Uterus (tissue), 4 donors: ENCODE results near the gene GRIK3. TPM values are rescaled to one million over a fixed set of nuclear protein-coding genes. Genes with fewer than 3 reads are reported as not detected.

Source experiments
- DNase-seq, 2 donors: peaks; one replicate each; pipeline ENCODE4 v3.0.0-alpha.2; 2019 to 2020
- H3K27ac ChIP-seq, 2 donors: fragments of 200-600 bp; sonication (generic); 1 replicate in 1 of 2; 2 replicates in 1 of 2; pipeline ENCODE4 v1.5.1; 2016 to 2018
- H3K27me3 ChIP-seq, 2 donors: fragments of 200-600 bp; sonication (generic); one replicate each; pipeline ENCODE4 v1.5.1; 2018 to 2019; ENCODE audit warnings: control low read depth in 1 of 2
- H3K36me3 ChIP-seq, 2 donors: fragments of 200-600 bp; sonication (generic); one replicate each; pipeline ENCODE4 v1.5.1; 2019; ENCODE audit warnings: control low read depth in 1 of 2
- H3K4me1 ChIP-seq, 2 donors: fragments of 200-600 bp; sonication (generic); one replicate each; pipeline ENCODE4 v1.5.1; 2018 to 2019; ENCODE audit warnings: control low read depth in 1 of 2
- H3K4me3 ChIP-seq, 2 donors: fragments of 200-600 bp; sonication (generic); 1 replicate in 1 of 2; 2 replicates in 1 of 2; pipeline ENCODE4 v1.5.1; 2018 to 2019; ENCODE audit warnings: mild to moderate bottlenecking in 1 of 2
- H3K9me3 ChIP-seq, 2 donors: fragments of 200-600 bp; sonication (generic); one replicate each; pipeline ENCODE4 v1.5.1; 2019; ENCODE audit warnings: control low read depth in 1 of 2
- POLR2A ChIP-seq, 2 donors: fragments of 450-650 bp; IDR thresholded peaks; one replicate each; pipeline ENCODE4 v1.6.1; 2016; ENCODE audit warnings: antibody characterized with exemption in 2 of 2, mild to moderate bottlenecking in 1 of 2, moderate library complexity in 1 of 2
- intact Hi-C: fragments of 100-400 bp; cut with DNase I; formaldehyde crosslinking; loops from one replicate; pipeline ENCODE4 v1.15.1; 2023; ENCODE audit warnings: low total_unique reads
- total RNA-seq, 4 donors: library from RNA; depleted of rRNA in 3 of 4; stranded (reverse); fragments of >200 nt in 3 of 4; gene quantifications; one replicate each; pipeline versions ENCODE4 v1.1.0 to v1.2.4, GENCODE V29; 2014 to 2023
- TF ChIP-seq, protein P1 (sequence below), 4 experiments: fragments of 200-600 bp in 2 of 4; fragments of 450-650 bp in 2 of 4; sonication (generic) in 2 of 4; IDR thresholded peaks; one replicate each; pipeline ENCODE4 v1.5.1; 2016 to 2019; ENCODE audit warnings: antibody characterized with exemption in 4 of 4, mild to moderate bottlenecking in 2 of 4, moderate library complexity in 1 of 4
- donor health status: DM: yes; HTN: yes; CAD: no.

GRIK3 gene
- total RNA-seq, 4 donors from 2014 or later, result 0.52 to 1.6 TPM; not detected in 2

DNA sequence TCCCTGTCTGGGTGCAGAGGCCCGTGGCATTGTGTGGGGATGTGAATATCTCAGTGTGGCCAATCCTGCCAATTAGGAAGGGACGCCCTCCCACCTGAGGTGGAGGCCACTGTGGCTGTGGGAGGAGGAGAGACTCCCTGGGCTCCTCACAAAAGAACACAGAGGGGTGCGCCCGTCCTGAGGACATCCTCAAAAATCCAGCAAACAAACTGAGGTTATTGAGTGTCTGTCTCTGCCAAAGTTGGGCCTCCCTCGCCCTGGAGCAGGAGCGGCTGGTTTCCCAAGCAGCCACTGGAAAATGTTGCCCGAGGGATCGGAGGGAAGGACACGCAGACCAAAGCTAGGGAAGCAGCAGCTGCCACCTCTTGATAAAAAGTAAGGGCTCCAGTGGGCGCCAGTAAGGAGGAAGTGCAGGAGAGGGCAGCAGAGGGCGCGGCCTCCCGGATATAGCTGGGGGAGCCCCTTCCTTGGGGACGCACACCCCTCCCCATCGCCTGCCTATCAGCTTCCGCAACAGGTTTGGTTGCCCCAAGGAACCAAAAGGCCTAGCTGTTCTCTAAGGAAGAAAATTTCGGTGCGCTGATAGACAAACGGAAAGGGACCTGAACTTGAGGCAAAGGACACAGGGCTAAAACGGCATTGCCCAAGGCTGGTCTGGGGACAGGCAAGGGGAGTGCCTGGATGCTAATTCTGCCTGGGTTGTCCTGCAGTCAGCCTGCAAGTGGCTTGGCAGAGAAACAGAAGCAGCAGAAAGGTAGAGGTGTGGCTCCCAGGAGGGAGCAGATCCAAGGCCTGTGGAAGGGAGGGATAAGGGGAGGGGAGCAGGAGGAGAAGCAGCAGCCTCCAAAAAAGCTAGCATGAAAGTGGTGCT, 1.7 kb upstream of the GRIK3 start:
- TF ChIP-seq POLR2A (IDR thresholded peaks at IDR 0.05), result no peak
- TF ChIP-seq, protein P1, sequence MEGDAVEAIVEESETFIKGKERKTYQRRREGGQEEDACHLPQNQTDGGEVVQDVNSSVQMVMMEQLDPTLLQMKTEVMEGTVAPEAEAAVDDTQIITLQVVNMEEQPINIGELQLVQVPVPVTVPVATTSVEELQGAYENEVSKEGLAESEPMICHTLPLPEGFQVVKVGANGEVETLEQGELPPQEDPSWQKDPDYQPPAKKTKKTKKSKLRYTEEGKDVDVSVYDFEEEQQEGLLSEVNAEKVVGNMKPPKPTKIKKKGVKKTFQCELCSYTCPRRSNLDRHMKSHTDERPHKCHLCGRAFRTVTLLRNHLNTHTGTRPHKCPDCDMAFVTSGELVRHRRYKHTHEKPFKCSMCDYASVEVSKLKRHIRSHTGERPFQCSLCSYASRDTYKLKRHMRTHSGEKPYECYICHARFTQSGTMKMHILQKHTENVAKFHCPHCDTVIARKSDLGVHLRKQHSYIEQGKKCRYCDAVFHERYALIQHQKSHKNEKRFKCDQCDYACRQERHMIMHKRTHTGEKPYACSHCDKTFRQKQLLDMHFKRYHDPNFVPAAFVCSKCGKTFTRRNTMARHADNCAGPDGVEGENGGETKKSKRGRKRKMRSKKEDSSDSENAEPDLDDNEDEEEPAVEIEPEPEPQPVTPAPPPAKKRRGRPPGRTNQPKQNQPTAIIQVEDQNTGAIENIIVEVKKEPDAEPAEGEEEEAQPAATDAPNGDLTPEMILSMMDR (IDR thresholded peaks at IDR 0.05), result no peak
- Histone ChIP-seq H3K36me3 (no peaks in the 10 kb centered on the region), H3K9me3 (no peaks in the 10 kb centered on the region), H3K4me1 (peaks cover 0 to 5% of the 10 kb centered on the region in 2 donors), H3K4me3 (no peak overlapping the region), H3K27ac (no peak overlapping the region), H3K27me3 (peaks cover 0 to 58% of the 10 kb centered on the region in 2 donors)
- DNase-seq, result no peak
- intact Hi-C loops, result no loop called here

DNA sequence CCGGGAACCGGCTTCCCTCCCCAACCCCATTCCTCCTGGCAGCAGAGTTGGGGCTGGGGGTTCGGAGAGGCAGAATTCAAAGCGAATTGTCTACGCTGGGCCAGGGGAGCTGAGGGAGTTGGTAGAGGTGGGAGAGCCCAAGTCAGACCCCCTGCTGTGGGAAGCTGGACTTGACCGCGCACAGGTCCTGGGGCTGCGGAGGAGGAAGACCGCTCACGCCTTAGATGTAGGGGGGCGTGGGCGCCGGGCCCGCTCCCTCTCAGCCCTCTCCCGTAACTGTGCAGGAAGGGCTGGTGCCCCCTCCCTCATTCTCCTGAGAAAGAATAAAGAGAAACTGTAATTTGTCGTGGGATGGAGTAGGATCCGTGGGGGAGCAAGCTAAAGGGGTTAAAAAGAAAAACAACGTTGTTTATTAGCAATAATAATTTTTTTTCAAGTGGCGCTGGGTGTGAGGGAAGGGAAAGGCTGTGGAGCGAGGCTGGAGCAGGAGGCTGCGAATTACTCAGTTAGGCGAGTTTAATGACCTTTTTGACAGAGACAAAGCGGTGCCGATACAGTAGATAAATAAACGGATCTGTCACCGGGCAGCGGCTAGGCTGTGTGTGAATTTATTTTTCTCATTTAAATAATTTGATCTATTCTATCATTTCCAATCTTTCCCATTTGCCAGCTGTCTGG, 838 bp upstream of the GRIK3 start:
- Histone ChIP-seq H3K27ac (no peak overlapping the region), H3K36me3 (no peaks in the 10 kb centered on the region), H3K27me3 (peaks cover 0 to 63% of the 10 kb centered on the region in 2 donors), H3K9me3 (no peaks in the 10 kb centered on the region), H3K4me1 (peaks cover 0 to 5% of the 10 kb centered on the region in 2 donors), H3K4me3 (no peak overlapping the region)
- intact Hi-C loops, result no loop called here
- DNase-seq, result no peak
- TF ChIP-seq, protein P1 (IDR thresholded peaks at IDR 0.05), result no peak
- no peak for TF ChIP-seq POLR2A (IDR thresholded peaks at IDR 0.05)

- Histone ChIP-seq H3K36me3 (no peaks in the 10 kb centered on the region), H3K4me1 (peaks cover 0 to 5% of the 10 kb centered on the region in 2 donors), H3K4me3 (no peak overlapping the region), H3K9me3 (no peaks in the 10 kb centered on the region), H3K27me3 (peaks cover 0 to 54% of the 10 kb centered on the region in 2 donors), H3K27ac (no peak overlapping the region)
- intact Hi-C loops, result no loop called here
- no peak for DNase-seq
- TF ChIP-seq, protein P1 (IDR thresholded peaks at IDR 0.05), result no peak
- TF ChIP-seq POLR2A (IDR thresholded peaks at IDR 0.05), result no peak
Measured at GRCh38 chr1:37033355-37034101, 787 bp downstream of the GRIK3 start.

- H3K36me3 ChIP-seq, result no peaks in the 10 kb centered on the region
- H3K4me3 ChIP-seq, result no peak overlapping the region
- H3K9me3 ChIP-seq, result no peaks in the 10 kb centered on the region
- DNase-seq, result no peak
- H3K27ac ChIP-seq, result no peak overlapping the region
- TF ChIP-seq, protein P1 (IDR thresholded peaks at IDR 0.05), result no peak
- no peak for TF ChIP-seq POLR2A (IDR thresholded peaks at IDR 0.05)
- peaks cover 0 to 47% of the 10 kb centered on the region in 2 donors for H3K27me3 ChIP-seq
- H3K4me1 ChIP-seq, result peaks cover 0 to 5% of the 10 kb centered on the region in 2 donors
- intact Hi-C loops, result no loop called here
Measured at GRCh38 chr1:37032660-37033354, 1.5 kb downstream of the GRIK3 start.
